B cell (primary cell): ENCODE measurements around the gene TSPAN31.

ENCODE experiments used
- EZH2 ChIP-seq: IDR thresholded peaks from 2 replicates; pipeline ENCODE4 v1.6.1; 2012; ENCODE audit warnings: borderline replicate concordance, low read depth, mild to moderate bottlenecking, moderate library complexity, low read length; ENCODE audit not compliant: insufficient read depth, poor library complexity, severe bottlenecking
- TF ChIP-seq, protein P1 (sequence below): fragments of 200-600 bp; IDR thresholded peaks from one replicate; pipeline ENCODE4 v1.8.0; 2022; ENCODE audit warnings: antibody characterized with exemption, mild to moderate bottlenecking

DNA sequence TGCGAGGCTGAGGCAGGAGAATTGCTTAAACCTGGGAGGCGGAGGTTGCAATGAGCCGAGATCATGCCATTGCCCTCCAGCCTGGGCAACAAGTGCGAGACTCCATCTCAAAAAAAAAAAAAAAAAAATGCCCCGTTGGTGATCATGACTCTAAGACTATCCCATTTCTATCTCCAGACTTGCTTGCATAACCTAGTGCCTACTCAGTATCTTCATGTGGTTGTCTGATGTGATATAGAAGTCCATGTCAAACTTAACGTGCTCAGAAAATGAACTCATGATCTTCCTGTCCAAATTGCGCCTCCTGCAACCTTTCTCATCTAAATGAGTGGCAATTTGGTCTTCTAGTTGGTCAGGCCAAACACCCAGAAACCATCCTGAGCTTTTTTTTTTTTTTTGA, 33.1 kb downstream of the TSPAN31 start:
- TF ChIP-seq, protein P1, sequence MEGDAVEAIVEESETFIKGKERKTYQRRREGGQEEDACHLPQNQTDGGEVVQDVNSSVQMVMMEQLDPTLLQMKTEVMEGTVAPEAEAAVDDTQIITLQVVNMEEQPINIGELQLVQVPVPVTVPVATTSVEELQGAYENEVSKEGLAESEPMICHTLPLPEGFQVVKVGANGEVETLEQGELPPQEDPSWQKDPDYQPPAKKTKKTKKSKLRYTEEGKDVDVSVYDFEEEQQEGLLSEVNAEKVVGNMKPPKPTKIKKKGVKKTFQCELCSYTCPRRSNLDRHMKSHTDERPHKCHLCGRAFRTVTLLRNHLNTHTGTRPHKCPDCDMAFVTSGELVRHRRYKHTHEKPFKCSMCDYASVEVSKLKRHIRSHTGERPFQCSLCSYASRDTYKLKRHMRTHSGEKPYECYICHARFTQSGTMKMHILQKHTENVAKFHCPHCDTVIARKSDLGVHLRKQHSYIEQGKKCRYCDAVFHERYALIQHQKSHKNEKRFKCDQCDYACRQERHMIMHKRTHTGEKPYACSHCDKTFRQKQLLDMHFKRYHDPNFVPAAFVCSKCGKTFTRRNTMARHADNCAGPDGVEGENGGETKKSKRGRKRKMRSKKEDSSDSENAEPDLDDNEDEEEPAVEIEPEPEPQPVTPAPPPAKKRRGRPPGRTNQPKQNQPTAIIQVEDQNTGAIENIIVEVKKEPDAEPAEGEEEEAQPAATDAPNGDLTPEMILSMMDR = no peak
- no peak for TF ChIP-seq EZH2
